ENCODE results near the gene ARHGEF4. TPM values are rescaled to one million over a fixed set of nuclear protein-coding genes. Genes with fewer than 3 reads are reported as not detected.

Gene ARHGEF4
- under 0.01 and 2.2 TPM in 2 replicates for total RNA-seq

DNA sequence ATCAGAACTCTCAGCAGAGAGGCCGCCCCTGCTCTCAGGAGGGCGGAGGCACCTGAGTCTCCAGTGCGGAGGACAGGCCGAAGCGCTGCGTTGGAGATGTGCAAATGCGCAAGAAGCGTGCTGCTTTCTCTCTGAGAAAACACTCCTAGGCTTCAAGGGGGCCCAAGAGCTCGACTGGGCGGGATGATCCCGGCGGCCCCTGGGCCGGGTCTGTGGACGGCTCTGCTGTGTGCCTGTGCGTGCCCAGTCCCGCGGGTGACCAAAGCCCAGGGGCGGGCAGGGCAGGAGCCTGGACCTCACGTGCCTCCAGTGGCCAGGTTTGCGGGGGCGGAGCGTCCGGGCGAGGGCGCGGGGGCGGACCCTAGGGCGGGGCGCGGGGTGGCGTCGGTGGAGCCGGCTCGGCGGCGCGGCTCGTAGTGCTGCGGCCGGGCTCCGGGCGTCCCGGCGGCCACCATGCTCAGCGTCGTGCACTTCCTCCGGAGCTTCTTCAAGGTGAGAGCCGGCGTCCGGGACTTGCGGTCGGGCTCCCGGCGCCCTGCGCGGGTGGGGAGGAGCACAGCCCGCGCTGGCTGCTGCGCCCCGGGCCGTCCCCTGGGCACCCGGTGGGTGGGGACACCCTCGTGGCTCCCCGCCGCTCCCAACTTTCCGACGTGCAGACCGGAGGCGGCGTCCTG is at the start of gene ARHGEF4:
TSS of gene ARHGEF4 (plus strand) at position 414 of the 674 bp plus-strand sequence. CDS start at position 454, 40 bp downstream.
- peak in 1 of 2 donors; percentile 36 for DNase-seq (ENCODE audit: low read depth in 2 of 2)

DNA sequence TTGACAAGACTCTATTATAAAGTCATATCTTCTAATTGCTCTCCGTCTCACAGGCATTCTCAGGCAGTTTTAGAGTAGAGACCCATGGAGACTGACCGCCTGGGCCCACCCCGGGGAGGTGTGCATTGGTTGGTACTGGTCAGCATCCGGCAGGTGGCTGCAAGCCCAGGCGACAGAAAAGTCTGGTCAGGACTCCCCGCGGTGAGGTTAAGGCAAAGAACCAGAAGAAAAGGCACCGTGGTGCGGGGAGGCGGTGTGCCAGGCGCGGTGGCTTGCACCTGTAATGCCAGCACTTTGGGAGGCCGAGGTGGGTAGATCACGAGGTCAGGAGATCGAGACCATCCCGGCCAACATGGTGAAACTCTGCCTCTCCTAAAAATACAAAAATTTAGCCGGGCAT is 48.9 kb upstream of the ARHGEF4 start:
- no peak for DNase-seq (ENCODE audit: low read depth in 2 of 2)

GRCh38 chr2:130790312-130790711 is 46.4 kb upstream of the ARHGEF4 start:
- DNase-seq (ENCODE audit: low read depth in 2 of 2): no peak

- DNase-seq (ENCODE audit: low read depth in 2 of 2): no peak
These were observed 45.7 kb upstream of the ARHGEF4 start for GRCh38 chr2:130790804-130791616.

- no peak for DNase-seq (ENCODE audit: low read depth in 2 of 2)
These were observed 45.1 kb upstream of the ARHGEF4 start for GRCh38 chr2:130791617-130791939.

DNA sequence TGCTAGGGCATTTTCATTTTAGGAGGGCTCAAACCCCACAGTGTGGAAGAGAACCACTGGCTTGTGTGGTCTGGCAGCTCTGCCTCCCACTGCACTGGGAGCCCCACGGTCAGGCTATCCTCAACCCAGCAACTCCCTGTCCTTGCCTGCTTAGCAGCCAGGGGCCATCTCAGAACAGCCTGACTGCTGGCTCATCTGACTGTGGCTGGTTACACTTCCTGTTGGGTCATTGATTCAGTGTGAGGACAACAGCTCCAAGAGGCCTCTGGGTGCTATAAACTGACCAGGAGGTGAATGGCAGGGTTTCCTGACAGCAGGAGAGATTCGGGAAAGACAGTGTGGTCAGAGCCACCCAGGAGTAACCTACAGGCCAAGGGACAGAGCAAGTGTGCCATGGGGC is 41.3 kb upstream of the ARHGEF4 start:
- DNase-seq (ENCODE audit: low read depth in 2 of 2): no peak

- no peak for DNase-seq (ENCODE audit: low read depth in 2 of 2)
These were observed 40.4 kb upstream of the ARHGEF4 start for GRCh38 chr2:130796290-130796689.

DNA sequence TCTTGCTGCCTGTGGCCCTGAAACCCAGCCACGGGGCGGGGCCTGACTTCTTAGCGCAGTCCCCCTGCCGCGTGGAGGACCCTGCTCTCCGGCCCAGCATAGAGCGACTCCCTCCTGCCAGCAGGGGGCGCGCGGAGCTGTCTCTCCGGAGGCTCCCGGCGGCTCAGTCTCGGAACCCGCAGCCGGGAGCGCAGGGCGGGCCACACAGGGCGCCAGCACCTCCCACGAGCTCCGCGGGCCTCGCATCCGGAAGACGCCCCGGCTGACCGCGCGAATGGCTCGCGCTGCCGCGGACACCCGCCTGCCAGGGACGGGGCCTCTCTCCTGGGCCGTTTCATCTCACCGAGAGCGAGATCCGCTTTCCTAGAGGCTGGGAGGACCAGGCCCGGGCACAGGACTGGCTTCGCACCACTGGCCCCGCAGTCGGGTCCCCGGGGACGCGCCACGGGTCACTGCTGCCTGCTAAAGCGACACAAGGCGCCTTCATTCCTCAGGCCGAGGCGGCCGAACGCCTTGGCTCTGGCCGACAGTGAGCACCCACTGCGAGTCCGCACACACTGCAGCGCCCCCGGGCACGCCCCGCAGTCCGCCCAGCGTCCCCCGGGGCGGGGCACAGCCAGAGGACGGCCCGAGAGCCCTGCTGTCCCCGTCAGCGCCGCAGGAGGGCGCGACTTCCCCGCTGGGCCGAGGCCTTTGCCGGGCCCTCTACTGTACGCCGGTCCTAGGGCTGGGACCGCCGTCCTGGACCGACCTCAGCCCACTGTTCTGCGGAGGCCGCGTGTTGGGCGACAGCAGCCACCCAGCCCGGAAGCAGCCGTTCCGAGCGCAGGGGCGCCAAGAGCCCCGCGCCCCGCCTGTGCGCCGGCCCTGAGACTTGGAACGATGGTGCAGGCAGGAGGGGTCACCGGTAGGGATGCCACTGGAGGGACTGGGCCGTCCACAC is 39.0 kb upstream of the ARHGEF4 start:
- peak; percentile 85 to 90 for DNase-seq (ENCODE audit: low read depth in 2 of 2)

DNA sequence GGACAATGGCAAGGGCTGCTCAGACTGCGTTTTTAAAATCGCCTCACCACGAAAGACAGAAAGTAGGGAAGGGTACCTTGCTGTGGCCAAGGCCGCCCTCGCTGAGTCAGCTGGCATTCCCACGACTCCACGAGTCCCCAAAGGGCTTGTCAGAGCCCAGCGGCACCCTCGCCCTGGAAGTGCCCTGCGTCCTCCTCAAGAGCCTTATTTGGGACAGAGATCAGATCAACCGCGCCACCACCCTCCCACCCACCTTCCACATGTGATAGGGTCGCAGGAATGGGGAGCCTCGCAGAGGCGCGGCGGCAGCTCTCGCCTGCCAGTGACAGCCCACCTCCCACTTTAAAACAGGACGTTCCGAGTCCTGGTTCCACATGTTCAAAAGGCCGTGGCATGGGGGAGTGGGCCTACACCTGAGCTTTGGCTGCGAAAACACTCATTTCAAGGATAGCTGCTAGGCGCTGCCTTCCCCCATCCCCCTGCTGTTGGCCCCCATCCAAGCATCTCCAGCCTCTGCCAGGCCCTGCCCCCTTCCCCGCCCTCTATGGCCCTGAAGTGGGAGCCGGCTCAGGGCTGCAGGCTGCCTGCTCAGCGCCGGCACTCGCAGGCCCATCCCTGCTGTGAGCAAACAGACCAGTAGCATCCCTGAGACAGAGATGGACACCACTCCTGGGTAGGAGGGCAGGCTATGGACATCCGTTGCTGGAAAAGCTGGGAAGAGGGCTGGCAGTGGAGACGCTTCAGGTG is 38.1 kb upstream of the ARHGEF4 start:
- DNase-seq (ENCODE audit: low read depth in 2 of 2): peak in 1 of 2 donors; percentile 21

- DNase-seq (ENCODE audit: low read depth in 2 of 2): no peak
These were observed 37.4 kb upstream of the ARHGEF4 start for GRCh38 chr2:130799295-130799694.

- DNase-seq (ENCODE audit: low read depth in 2 of 2): no peak
These were observed 31.1 kb upstream of the ARHGEF4 start for GRCh38 chr2:130805613-130806012.

DNA sequence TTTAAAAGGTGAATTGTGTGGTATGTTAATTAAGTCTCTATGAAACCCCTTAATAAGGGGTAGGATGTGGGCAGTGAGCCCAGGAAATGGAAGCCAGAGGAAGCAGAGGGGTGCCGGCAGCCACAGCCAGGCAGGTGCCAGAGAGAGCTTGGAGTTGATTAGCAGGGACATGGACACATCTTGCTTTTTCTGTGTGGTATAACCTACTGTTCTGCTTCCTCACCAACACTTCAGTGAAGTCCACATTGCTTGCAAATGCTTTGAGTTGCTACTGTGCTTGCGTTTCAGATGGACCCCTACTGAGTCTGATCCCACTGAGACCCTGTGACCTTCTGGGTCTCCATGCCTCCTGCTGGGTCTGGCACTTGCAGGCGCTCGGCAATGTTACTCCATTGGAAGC is 30.3 kb upstream of the ARHGEF4 start:
- no peak for DNase-seq (ENCODE audit: low read depth in 2 of 2)

DNA sequence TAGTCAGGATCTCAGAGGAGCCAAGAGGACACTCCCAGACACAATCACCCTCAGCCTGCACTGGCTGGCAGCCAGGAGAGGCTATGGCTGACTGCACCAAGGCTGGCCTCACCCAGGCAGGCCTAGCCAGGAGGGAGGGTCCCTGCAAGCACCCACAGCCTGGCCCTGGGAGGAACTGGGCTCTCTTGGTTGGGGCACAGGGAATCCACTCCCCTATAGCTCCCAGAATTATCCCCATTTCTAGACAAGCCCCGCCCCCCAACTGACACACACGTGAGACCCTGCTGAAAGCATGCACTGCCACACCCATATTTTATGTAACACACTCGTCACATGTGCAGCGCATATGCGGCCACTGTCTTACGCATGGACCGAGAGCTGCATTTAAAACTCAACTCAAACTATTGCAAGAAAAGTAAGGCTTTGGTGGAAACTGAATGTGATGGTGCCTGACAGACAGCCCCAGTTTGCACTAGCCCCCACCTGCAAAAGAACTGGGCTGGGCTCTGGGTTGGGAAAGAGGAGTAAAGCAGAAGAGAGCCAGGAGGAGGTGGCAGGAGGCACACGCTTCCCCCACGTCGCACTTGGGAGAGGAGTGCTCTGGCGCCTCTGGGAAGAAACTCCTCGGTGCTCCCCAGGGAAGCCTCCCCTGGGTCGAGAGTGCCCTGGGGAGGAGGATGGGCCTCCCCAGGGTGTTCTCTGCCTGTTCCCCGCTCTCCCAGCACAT is 28.9 kb upstream of the ARHGEF4 start:
- DNase-seq (ENCODE audit: low read depth in 2 of 2): no peak

- no peak for DNase-seq (ENCODE audit: low read depth in 2 of 2)
These were observed 28.0 kb upstream of the ARHGEF4 start for GRCh38 chr2:130808482-130809268.

DNA sequence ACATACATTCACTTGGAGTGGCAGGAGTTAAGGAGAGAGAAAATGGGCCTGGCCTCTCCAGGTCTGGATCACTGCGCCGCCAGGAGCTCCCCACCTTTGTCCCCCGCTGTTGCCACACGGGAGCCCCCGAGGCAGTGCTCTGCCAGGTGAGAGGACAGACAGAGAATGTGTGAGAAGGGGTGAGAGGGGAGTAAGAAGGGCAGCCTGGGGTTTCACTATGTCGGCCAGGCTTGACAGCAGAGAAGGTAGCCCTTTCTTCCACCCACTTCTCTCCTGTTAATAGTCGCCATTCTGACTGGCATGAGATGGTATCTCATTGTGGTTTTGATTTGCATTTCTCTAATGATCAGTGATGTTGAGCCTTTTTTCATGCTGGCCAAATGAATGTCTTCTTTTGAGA is 26.2 kb upstream of the ARHGEF4 start:
- DNase-seq (ENCODE audit: low read depth in 2 of 2): no peak

- DNase-seq (ENCODE audit: low read depth in 2 of 2): no peak
These were observed 23.0 kb upstream of the ARHGEF4 start for GRCh38 chr2:130813722-130814121.

GRCh38 chr2:130814931-130815680 is 21.6 kb upstream of the ARHGEF4 start:
- DNase-seq (ENCODE audit: low read depth in 2 of 2): no peak

GRCh38 chr2:130818809-130819208 is 17.9 kb upstream of the ARHGEF4 start:
- peak in 1 of 2 donors; percentile 45 for DNase-seq (ENCODE audit: low read depth in 2 of 2)

DNA sequence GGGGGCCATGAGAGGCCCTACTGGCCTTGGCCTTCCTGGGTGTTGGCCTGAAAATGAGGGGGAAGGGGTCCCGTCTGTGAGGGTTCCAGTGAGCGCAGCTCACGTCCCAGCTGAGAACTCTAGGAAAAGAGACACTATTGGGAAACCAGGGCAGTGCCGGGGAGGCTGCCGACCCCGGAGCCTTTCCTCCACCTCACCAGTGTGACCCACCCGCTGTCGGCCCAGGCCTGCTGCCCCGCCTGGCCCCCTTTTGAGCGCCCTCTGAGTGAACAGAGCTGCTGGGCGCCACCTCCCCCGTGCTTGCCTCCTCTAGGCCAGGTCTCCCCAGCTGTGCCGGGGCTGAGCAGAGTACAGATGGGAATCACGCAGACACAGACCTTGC is 17.5 kb upstream of the ARHGEF4 start:
- no peak for DNase-seq (ENCODE audit: low read depth in 2 of 2)

Measured in lung microvascular endothelial cell (primary cell).